Motor neuron (in vitro differentiated cells): ENCODE measurements around the gene DPM2. TPM values are rescaled to one million over a fixed set of nuclear protein-coding genes. Genes with fewer than 3 reads are reported as not detected.

Experiments used
- ATAC-seq, 8 experiments: fragments of 200-7000 bp; cut with Tn5 transposase; replicated peaks in 6 of 8; 2 replicates each; pipeline ENCODE4 v1.8.0; 2021; ENCODE audit warnings: mild to moderate bottlenecking in 8 of 8, moderate library complexity in 8 of 8
- H3K27ac ChIP-seq, 2 donors: fragments of 250-450 bp; sonication (Bioruptor Pico); 2 replicates each; pipeline ENCODE4 v1.9.0; 2021; ENCODE audit warnings: antibody characterized with exemption in 2 of 2, mild to moderate bottlenecking in 2 of 2, moderate library complexity in 1 of 2
- H3K4me1 ChIP-seq, 2 donors: fragments of 250-450 bp; sonication (Bioruptor Pico); replicated peaks in 1 of 2; 2 replicates each; pipeline ENCODE4 v1.6.1; 2021; ENCODE audit warnings: antibody characterized with exemption in 2 of 2, mild to moderate bottlenecking in 2 of 2, moderate library complexity in 1 of 2
- H3K4me3 ChIP-seq, 5 donors: fragments of 250-450 bp; sonication (Bioruptor Pico); 2 replicates each; pipeline ENCODE4 v1.9.0; 2021; ENCODE audit warnings: antibody characterized with exemption in 5 of 5, mild to moderate bottlenecking in 5 of 5, moderate library complexity in 4 of 5
- WGBS, 10 experiments: fragments of 450-650 bp; shearing (Covaris generic); methylation state at CpG; one replicate each; pipeline ENCODE4 v1.0.0; 2022; 5-methylcytosine and 5-hydroxymethylcytosine counted together
- in situ Hi-C, 9 experiments: fragments of 400-800 bp; cut with MboI; loops; one replicate each; pipeline ENCODE4 v1.15.0; 2021; ENCODE audit warnings: low sequenced_read_pairs in 9 of 9, low pct_unique_long_range_greater_than_20kb in 2 of 9; ENCODE audit not compliant: unreplicated experiment in 9 of 9
- total RNA-seq, 8 experiments: library from RNA; unstranded; fragments of 300-600 nt; gene quantifications; 2 replicates each; pipeline versions ENCODE4 v1.2.3 to v1.2.4, GENCODE V29; 2022

The DPM2 gene
- total RNA-seq, 8 experiments from 2014 or later, result 22.5 to 37.6 (median 28.8) TPM

DNA sequence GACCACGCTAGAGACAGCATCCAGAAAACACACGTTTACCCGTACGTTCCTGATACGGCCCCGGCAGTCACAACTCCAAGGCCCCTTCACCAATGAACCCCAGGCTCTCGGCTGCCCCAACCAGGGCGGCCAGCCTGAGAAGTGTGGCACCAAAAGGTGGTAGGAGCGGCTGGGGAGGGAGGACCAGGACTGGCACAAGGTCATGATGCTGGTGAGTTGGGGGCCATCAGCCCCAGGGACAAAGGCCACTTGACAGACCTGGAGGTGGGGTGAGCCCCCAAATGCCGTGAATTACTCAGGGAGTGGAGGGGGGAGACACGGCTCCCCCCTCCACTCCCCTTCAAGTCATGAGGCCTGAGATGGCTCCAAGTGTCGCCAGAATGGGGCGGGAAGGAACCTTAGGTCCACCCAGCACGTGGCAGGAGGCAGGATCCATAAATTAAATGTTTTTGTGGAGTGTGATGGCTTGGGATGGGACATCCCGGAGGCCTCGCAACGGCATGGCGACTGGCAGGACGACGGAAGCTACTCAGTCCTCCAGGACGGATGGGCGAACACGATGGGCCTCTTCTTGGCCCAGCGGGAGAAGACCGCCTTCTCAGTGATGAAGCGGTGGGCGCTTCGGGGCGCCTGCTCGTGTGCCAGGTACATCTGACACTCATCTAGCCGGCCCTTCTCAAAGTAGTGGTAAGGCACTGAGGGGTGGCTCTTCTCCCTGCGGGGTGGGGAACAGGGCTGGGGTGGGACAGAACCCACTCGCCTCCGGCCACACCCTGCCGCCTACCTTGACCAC is 29.6 kb downstream of the DPM2 start:
- ATAC-seq, result no peak
- H3K27ac ChIP-seq, result no peak overlapping the region
- in situ Hi-C loops, result loop anchor here (25.0 kb wide), 1 partner anchor 321 kb away; no protein-coding TSS in a partner anchor
- H3K4me1 ChIP-seq, result peaks cover 17 to 33% of the 10 kb centered on the region in 2 donors
- WGBS, 10 experiments, result 81 to 100% (median 90%) methylated on average over 1 to 8 of the region's 35 CpGs; no CpG with 5 or more reads in 5 of the 10 experiments
- H3K4me3 ChIP-seq, result no peak overlapping the region

DNA sequence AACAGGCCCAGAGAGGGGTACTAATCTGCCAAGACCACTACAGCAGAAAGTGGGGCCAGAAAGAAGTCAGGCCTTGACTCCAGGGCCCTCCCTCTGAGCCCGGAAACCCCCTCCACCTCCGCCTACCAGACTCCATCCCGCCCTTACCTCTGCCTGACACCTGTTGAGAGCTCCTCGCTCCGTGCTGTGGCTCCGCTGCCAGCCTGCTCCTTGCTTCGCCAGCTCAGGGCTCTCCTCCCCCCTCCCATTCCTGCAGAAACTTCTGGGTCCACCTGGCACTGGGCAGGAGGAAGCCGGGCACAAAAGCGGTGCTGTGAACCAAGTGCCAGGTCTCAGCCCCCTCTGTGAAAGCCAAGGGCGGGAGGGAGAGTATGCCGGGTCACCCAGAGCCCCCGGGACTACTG is 31.9 kb downstream of the DPM2 start:
- H3K4me3 ChIP-seq, result no peak overlapping the region
- in situ Hi-C loops, result loop anchor here (25.0 kb wide), 1 partner anchor 318 kb away; no protein-coding TSS in a partner anchor
- WGBS, 10 experiments, result 89 to 100% (median 95%) methylated on average over 1 to 5 of the region's 12 CpGs; no CpG with 5 or more reads in 6 of the 10 experiments
- H3K27ac ChIP-seq, result no peak overlapping the region
- peaks cover 17 to 33% of the 10 kb centered on the region in 2 donors for H3K4me1 ChIP-seq
- no peak for ATAC-seq

- H3K4me3 ChIP-seq, result no peak overlapping the region
- peak in 2 of 8 experiments; percentile 5 to 7 for ATAC-seq
- H3K4me1 ChIP-seq, result peaks cover 15 to 29% of the 10 kb centered on the region in 2 donors
- no peak overlapping the region for H3K27ac ChIP-seq
- WGBS, 10 experiments, result 40 to 100% (median 83%) methylated on average over 1 of the region's 5 CpGs; no CpG with 5 or more reads in 3 of the 10 experiments
- in situ Hi-C loops, result loop anchor here (25.0 kb wide), 1 partner anchor 318 kb away; no protein-coding TSS in a partner anchor
Measured at GRCh38 chr9:127905004-127905728, 32.5 kb downstream of the DPM2 start.

DNA sequence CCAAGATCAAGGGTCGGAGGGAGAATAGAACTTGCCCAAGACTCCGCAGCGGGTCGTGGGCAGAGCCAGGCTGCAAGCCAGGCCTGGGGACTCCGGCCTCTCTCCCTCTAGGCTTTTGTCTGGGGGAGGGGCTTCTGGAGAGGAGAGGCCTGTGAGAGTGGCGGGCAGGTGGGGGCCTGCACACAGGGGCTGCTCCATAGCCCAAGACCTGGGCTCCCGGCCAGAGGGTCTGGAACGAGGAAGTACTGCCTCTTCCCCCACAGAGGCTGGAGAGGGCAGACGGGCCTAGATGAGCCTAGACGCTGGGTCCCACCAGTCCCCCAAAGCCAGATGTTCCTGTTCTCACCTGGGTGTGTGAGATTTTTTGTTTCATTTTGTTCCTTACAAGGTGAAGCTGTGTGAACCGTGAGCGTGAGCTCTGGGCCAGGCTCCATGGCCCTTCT is 33.1 kb downstream of the DPM2 start:
- 60 to 83% (median 76%) methylated on average over 1 to 6 of the region's 12 CpGs; no CpG with 5 or more reads in 5 of the 10 experiments for WGBS, 10 experiments
- in situ Hi-C loops, result loop anchor here (25.0 kb wide), 1 partner anchor 317 kb away; no protein-coding TSS in a partner anchor
- peaks cover 15 to 29% of the 10 kb centered on the region in 2 donors for H3K4me1 ChIP-seq
- peak overlapping the region in 1 of 2 donors; percentile 49 for H3K27ac ChIP-seq
- H3K4me3 ChIP-seq, result no peak overlapping the region
- ATAC-seq, result peak in 1 of 8 experiments; percentile 17

GRCh38 chr9:127903557-127904475 is 33.8 kb downstream of the DPM2 start:
- ATAC-seq, result peak in 3 of 8 experiments; percentile 8 to 47 (median 11)
- H3K27ac ChIP-seq, result peak overlapping the region in 1 of 2 donors; percentile 49
- in situ Hi-C loops, result loop anchor here (25.0 kb wide), 1 partner anchor 317 kb away; no protein-coding TSS in a partner anchor
- peaks cover 15 to 29% of the 10 kb centered on the region in 2 donors for H3K4me1 ChIP-seq
- H3K4me3 ChIP-seq, result no peak overlapping the region
- 0 to 70% (median 0%) methylated on average over 1 to 11 of the region's 17 CpGs; no CpG with 5 or more reads in 5 of the 10 experiments for WGBS, 10 experiments

GRCh38 chr9:127899128-127899943 is 38.3 kb downstream of the DPM2 start, which contains the start of gene ST6GALNAC6:
Gene ST6GALNAC6, minus strand, starts transcription at chr9:127899603. Its CDS starts 1,622 bp downstream, at chr9:127897981.
- peak within 1 kb of the TSS; percentile 10 to 20 for H3K27ac ChIP-seq
- peak within 1 kb of the TSS; percentile 55 to 89 (median 58) for H3K4me3 ChIP-seq
- ATAC-seq, result peak; percentile 19 to 88 (median 80)
- in situ Hi-C loops, result no loop called here
- 37% methylated on average over 2 of the region's 89 CpGs; no CpG with 5 or more reads in 9 of the 10 experiments for WGBS, 10 experiments
- peaks cover 7 to 27% of the 10 kb centered on the region in 2 donors for H3K4me1 ChIP-seq

GRCh38 chr9:127898433-127899127 is 39.1 kb downstream of the DPM2 start:
- Histone ChIP-seq H3K27ac (peak overlapping the region; percentile 10 to 20), H3K4me1 (peaks cover 6 to 19% of the 10 kb centered on the region in 2 donors), H3K4me3 (peak overlapping the region; percentile 55 to 89 (median 58))
- in situ Hi-C loops, result no loop called here
- 0 to 67% (median 3%) methylated on average over 1 to 11 of the region's 32 CpGs; no CpG with 5 or more reads in 1 of the 10 experiments for WGBS, 10 experiments
- peak; percentile 4 to 59 (median 25) for ATAC-seq

GRCh38 chr9:127897193-127897692 is 40.4 kb downstream of the DPM2 start:
- H3K27ac ChIP-seq, result peak overlapping the region in 1 of 2 donors; percentile 56
- H3K4me3 ChIP-seq, result peak overlapping the region in 2 of 5 donors; percentile 2 to 10
- peak; percentile 22 to 63 (median 56) for ATAC-seq
- no CpG with 5 or more reads among the region's 19 CpGs for whole genome bisulfite sequencing, 10 experiments
- H3K4me1 ChIP-seq, result peaks cover 3 to 14% of the 10 kb centered on the region in 2 donors
- in situ Hi-C loops, result no loop called here

DNA sequence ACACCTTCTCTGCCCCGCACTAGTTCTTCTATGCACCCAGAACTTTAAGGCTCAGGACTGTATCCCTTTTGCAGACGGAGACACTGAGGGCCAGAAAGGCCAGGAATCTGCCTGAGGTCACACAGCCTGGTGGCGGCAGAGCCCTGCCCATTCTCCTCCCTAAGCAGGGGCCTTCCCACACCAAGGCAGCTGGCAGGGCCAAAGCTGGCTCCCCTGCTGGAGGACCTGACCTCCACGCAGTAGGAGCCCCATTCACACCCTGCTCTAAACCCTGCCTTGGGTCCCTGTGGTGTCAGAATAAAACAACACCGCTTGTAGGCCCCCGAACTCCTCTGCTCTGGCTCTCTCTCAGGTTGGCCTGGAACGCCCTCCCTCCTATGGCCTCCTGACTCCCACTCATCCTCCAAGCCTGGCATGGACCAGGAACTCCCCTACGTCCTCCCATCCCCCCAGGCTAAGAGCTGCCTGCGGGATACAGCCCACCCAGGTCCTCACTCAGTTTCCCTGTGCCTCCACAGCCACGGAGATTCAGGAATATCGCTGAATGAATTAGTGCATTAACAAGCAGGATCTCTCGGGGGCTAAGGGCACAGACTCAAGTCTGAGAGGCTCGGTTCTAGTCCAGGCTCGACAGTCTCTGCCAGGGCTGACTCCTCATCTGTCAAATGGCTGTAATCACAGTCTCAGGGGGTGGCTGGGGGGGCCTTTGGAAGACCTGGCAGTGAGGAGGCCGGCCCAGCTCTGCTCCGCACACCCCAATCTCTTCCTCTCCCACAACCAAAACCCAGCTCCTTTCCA is 41.1 kb downstream of the DPM2 start:
- in situ Hi-C loops, result no loop called here
- Histone ChIP-seq H3K4me1 (peaks cover 3 to 14% of the 10 kb centered on the region in 2 donors), H3K4me3 (no peak overlapping the region), H3K27ac (peak overlapping the region in 1 of 2 donors; percentile 40)
- WGBS, 10 experiments, result 58 to 100% (median 77%) methylated on average over 1 to 3 of the region's 16 CpGs; no CpG with 5 or more reads in 2 of the 10 experiments
- ATAC-seq, result no peak

DNA sequence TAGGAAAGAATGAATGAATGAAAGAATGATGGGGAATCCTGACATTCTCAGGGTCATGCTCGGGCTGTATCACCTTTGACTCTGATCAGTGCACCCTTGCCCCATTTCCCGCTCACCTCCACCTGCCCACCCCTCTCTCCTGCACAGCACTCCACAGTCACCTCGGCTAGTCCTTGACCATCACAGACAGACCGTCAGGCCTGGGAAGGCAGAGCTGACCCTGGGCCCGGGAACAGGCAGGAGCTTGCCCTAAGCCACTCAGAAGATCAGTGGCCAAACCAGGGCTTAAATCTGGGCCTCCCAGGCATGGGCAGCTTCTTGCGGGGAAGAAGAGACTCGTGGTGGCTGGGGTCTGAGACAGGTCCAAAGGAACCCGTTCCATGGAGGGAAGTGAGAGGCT is 41.8 kb downstream of the DPM2 start:
- in situ Hi-C loops, result no loop called here
- no peak overlapping the region for H3K27ac ChIP-seq
- no peak overlapping the region for H3K4me3 ChIP-seq
- WGBS, 10 experiments, result 86 to 100% (median 92%) methylated on average over 1 to 3 of the region's 8 CpGs; no CpG with 5 or more reads in 5 of the 10 experiments
- peaks cover 3 to 14% of the 10 kb centered on the region in 2 donors for H3K4me1 ChIP-seq
- ATAC-seq, result no peak
